Measurements from ENCODE around the gene NR3C2. TPM values are rescaled to one million over a fixed set of nuclear protein-coding genes. Genes with fewer than 3 reads are reported as not detected.

NR3C2 gene
- total and polyA plus RNA-seq, 2 of the 4 experiments (the other 2 are of a cell fraction), result 1.1 to 2.3 TPM

- Histone ChIP-seq H3K18ac (ENCODE audit: low read depth, low read length) (no peak overlapping the region), H4K20me1 (ENCODE audit: insufficient read depth, low read length) (no peaks in the 10 kb centered on the region), H2AFZ (replicated peaks; ENCODE audit: low read length, poor library complexity) (no peak overlapping the region), H3K36me3 (ENCODE audit: control insufficient read depth, insufficient read depth, low read length) (no peaks in the 10 kb centered on the region), H3K9ac (ENCODE audit: low read depth, low read length) (no peak overlapping the region), H2BK5ac (ENCODE audit: low read depth, low read length, poor library complexity, severe bottlenecking) (no peak overlapping the region), H4K91ac (ENCODE audit: insufficient read depth, low read depth, low read length) (no peak overlapping the region), H3K27me3 (ENCODE audit: control insufficient read depth, insufficient read depth, low read length) (no peaks in the 10 kb centered on the region), H3K9me1 (ENCODE audit: insufficient read depth, low read length) (peaks cover 5% of the 10 kb centered on the region; the same call in 1 of the 2 replicates), H3K4me2 (ENCODE audit: low read depth, low read length) (no peak overlapping the region), H3K14ac (replicated peaks; ENCODE audit: low read depth, low read length) (no peak overlapping the region), H3K4me3 (ENCODE audit: insufficient read depth, low read depth, low read length) (no peak overlapping the region), H2BK120ac (ENCODE audit: low read depth, low read length) (no peak overlapping the region), H2BK15ac (ENCODE audit: low read depth, low read length) (no peak overlapping the region), H2BK20ac (ENCODE audit: low read depth, low read length) (no peak overlapping the region), H2AK5ac (ENCODE audit: low read depth, low read length) (no peak overlapping the region), H3K4ac (ENCODE audit: low read depth, low read length) (no peak overlapping the region), H3K79me1 (ENCODE audit: low read depth in 1 of 2, low read length in 2 of 2) (no peaks in the 10 kb centered on the region), H4K8ac (ENCODE audit: low read depth in 2 of 2, low read length in 2 of 2) (no peak overlapping the region), H3K23ac (ENCODE audit: low read depth, low read length) (no peak overlapping the region), H3K9me3 (ENCODE audit: control insufficient read depth, insufficient read depth, low read length) (no peaks in the 10 kb centered on the region), H3K27ac (ENCODE audit: insufficient read depth, low read length) (no peak overlapping the region), H4K5ac (ENCODE audit: low read depth, low read length) (no peak overlapping the region), H3K56ac (ENCODE audit: extremely low read depth, insufficient read depth, low read length) (no peak overlapping the region), H2AK9ac (replicated peaks; ENCODE audit: low read depth, low read length, poor library complexity) (no peak overlapping the region), H3K4me1 (ENCODE audit: control insufficient read depth, insufficient read depth, low read length) (no peaks in the 10 kb centered on the region)
- ChIA-PET POLR2A (ENCODE audit: unreplicated experiment) (no interaction called here), CTCF (no interaction called here)
- dilution Hi-C loops (cut with HindIII; ENCODE audit: low sequenced_read_pairs, unreplicated experiment) (no loop called here), intact Hi-C loops (cut with micrococcal nuclease) (no loop called here), in situ Hi-C loops (cut with MboI; ENCODE audit: low sequenced_read_pairs) (no loop called here)
- no peak for DNase-seq
- TF ChIP-seq MXI1 (IDR thresholded peaks at IDR 0.05; ENCODE audit: borderline replicate concordance, low read depth, low read length) (no peak), NFE2L2 (IDR thresholded peaks at IDR 0.05; ENCODE audit: low read depth, low read length) (no peak), CEBPB (IDR thresholded peaks at IDR 0.05; ENCODE audit: low read depth, low read length) (no peak), POLR2A (IDR thresholded peaks at IDR 0.05; ENCODE audit: low read depth, low read length) (no peak), ELK1 (IDR thresholded peaks at IDR 0.05; ENCODE audit: borderline replicate concordance, low read depth, low read length) (no peak), CHD1 (IDR thresholded peaks at IDR 0.05; ENCODE audit: low read depth, low read length) (no peak), USF2 (IDR thresholded peaks at IDR 0.05; ENCODE audit: low read depth, low read length) (no peak), FOS (IDR thresholded peaks at IDR 0.05; ENCODE audit: low read depth, low read length) (no peak)
- no peak for ATAC-seq (ENCODE audit: low read depth)
- WGBS, 2 experiments (ENCODE audit: extremely low coverage in 2 of 2, insufficient read length in 1 of 2), result 93% methylated on average over 5 of the region's 17 CpGs; no CpG with 5 or more reads in 1 of the 2 experiments
- BruUV-seq (replicated peaks), result no TSS peak
Measured at GRCh38 chr4:148090503-148091476, 351.4 kb downstream of the NR3C2 start.

All from IMR-90 (cell line).